Measurements from ENCODE around the gene NDUFA6.
A peak's percentile ranks its signal among the peaks of the same experiment; 100 is the strongest.
"Not testable (repeated sequence)": the region's sequence is repeated elsewhere in the genome, so short reads cannot be mapped to it uniquely, and the experiment has no call there.

NDUFA6 gene

DNA sequence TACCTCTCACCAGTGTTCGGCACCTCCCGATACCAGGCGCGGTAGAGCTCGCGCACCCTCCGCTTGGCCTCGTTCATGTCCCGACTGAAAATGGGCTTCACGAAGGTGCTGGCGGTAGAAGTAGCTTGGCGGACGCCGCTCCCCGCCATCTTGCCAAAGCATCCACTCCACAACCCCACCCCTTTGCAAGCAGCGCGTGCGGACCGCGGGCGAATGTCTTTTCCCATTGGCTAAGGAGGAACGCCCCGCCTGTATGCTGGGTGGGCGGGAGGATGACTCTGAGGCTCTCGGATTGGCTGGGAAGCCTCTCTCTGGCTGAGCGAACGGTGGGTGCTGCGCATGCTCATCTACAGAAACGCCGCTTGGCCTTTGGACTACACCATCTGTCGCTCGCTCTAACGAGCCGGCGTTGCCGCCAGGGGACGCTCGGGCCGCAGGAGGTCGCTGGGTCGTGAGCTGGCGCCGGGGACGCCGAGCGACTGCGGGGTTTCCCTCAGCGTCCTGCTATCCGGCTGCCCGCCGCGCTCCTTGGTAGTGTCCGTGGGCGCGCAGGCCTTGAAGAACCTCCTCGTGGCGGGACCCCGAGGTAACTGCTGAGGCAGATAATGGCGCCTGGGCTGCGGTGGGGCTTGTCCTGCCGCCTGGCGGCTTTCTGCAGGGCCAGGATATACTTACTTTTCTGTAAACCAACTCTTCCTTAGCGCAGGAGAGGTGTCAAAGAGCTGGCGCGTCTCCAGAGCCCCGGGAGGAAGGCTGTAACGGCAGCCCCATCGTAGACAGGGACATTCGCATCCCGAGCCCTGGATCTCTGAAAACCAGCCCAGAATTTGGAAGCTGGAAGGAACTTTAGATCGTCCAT, at the start of gene NDUFA6:
Gene NDUFA6, minus strand, starts transcription at position 177 of the 859 bp plus-strand sequence. Its CDS starts 28 bp downstream, at position 149.
- DNase-seq = peak; percentile 92 to 98

GRCh38 chr22:42140153-42140552, 49.6 kb upstream of the NDUFA6 start:
- DNase-seq = not testable (repeated sequence)

DNA sequence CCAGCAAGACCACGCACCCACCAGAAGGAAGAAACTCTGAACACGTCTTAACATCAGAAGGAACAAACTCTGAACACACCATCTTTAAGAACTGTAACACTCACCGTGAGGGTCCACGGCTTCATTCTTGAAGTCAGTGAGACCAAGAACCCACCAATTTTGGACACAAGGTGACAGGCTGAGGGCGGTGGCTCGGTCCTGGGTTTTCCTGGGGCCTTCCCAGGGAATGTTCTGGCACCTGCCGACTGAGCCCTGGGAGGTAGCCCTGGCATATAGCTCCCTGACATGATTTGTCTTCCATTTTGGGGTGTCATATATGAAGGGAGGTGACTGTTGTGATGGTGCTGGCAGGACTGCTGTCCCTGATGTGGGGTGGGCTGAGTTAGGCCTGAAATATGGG, 48.9 kb upstream of the NDUFA6 start:
- not testable (repeated sequence) for DNase-seq

- DNase-seq = no peak
These were observed 48.4 kb upstream of the NDUFA6 start for GRCh38 chr22:42138972-42139371.

GRCh38 chr22:42138122-42138770, 47.7 kb upstream of the NDUFA6 start:
- no peak for DNase-seq

- DNase-seq = not testable (repeated sequence)
These were observed 45.1 kb upstream of the NDUFA6 start for GRCh38 chr22:42135688-42136087.

DNA sequence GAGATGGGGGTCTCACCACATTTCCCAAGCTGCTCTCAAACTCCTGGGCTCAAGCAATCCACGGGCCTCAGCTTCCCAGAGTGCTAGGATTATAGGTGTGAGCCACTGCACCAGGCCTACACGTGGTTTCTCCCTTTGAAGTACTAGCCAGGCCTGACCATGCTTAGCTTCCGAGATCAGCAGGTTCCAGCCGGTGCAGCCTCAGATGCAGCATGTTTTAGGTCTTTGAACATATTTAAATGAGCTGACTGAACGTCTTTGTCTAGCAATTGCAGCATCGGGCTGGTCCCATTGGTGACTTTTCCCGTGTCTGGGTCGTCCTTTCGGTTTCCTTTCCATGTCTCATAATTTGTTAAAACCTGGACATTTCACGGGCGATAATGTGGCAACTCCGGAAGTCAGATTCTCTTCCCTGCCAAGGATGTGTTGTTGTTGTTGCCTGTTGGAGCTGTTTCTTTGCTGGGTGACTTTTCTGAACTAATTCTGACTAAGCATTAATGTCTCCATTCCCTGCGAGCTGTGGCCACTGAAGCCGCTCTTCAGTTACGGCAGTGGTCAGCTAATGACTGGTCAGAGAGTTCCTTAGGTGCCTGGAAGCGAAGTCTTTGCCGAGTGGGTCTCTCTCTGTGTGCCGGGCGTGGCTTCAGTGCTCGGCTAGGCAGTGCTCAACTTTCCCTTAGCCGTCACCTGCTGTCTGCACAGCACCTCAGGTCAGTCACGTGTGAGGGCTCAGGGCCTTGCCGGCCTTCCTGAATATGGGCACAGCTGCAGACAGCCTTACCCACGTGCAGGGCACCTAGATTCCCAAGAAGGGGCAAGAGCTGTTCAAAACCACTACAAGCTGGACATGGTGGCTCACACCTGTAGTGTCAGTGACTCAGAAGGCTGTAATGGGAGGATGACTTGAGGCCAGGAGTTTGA, 43.8 kb upstream of the NDUFA6 start:
- no peak for DNase-seq

DNA sequence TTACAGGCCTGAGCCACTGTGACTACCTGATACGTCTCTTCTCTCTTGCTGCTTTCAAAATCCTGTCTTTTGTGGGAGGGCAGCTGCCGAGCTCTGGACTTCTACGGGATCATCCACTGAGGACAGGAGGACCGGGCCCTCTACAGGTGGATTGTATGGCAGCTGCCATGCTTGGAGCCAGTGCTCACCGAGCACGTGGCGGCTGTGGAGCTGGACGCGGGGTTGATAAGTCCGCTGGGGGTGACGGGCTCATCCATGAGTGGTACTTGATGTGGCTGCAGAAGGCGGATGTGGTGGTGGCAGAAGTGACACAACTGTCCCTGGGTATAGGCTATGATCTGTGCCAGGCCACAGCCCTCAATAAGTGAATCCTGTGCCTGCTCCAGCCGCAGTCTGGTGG, 41.9 kb upstream of the NDUFA6 start:
- DNase-seq = no peak

DNA sequence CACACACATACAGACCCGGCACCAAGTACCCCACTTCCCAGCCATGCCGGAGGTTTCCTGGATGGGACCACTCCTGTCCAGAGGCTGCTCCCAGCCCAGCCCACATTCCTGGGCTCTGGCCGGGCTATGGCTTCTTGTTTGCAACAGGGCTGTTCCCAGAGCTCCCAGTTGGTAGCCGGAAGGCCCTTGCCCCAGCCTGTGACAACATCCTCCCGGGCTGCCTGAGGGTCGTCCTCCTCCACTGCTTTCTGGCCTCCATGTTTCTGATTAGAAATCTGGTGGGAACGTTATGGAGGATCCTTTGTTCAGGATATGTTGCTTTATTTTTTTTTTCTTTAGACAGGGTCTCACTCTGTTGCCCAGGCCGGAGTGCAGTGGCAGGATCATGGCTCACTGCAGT, 41.0 kb upstream of the NDUFA6 start:
- no peak for DNase-seq

- not testable (repeated sequence) for DNase-seq
These were observed 40.3 kb upstream of the NDUFA6 start, which contains the start of gene CYP2D6 for GRCh38 chr22:42130639-42131431. TSS of gene CYP2D6 (minus strand) at chr22:42130810. CDS start at chr22:42130791, 19 bp downstream.

DNA sequence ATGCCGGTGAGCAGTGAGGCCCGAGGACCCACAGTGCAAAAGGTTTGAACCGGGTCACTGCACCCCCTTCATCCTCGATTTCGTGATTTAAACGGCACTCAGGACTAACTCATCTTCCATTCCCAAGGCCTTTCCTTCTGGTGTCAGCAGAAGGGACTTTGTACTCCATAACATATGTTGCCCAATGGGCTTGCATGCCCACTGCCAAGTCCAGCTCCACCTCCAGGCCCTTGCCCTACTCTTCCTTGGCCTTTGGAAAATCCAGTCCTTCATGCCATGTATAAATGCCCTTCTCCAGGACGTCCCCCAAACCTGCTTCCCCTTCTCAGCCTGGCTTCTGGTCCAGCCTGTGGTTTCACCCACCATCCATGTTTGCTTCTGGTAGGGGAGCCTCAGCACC, 39.6 kb upstream of the NDUFA6 start:
- DNase-seq = not testable (repeated sequence)

- DNase-seq = not testable (repeated sequence)
These were observed 38.5 kb upstream of the NDUFA6 start for GRCh38 chr22:42128776-42129694.

DNA sequence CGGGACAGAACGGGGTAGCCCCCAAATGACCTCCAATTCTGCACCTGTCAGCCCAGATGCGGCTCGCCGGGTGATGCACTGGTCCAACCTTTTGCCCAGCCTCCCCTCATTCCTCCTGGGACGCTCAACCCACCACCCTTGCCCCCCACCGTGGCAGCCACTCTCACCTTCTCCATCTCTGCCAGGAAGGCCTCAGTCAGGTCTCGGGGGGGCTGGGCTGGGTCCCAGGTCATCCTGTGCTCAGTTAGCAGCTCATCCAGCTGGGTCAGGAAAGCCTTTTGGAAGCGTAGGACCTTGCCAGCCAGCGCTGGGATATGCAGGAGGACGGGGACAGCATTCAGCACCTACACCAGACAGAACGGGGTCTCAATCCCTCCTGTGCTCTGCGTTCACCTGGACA, 37.4 kb upstream of the NDUFA6 start:
- not testable (repeated sequence) for DNase-seq

- no peak for DNase-seq
These were observed 37.0 kb upstream of the NDUFA6 start for GRCh38 chr22:42127606-42128005.

- not testable (repeated sequence) for DNase-seq
These were observed 33.0 kb upstream of the NDUFA6 start for GRCh38 chr22:42123529-42123928.

DNA sequence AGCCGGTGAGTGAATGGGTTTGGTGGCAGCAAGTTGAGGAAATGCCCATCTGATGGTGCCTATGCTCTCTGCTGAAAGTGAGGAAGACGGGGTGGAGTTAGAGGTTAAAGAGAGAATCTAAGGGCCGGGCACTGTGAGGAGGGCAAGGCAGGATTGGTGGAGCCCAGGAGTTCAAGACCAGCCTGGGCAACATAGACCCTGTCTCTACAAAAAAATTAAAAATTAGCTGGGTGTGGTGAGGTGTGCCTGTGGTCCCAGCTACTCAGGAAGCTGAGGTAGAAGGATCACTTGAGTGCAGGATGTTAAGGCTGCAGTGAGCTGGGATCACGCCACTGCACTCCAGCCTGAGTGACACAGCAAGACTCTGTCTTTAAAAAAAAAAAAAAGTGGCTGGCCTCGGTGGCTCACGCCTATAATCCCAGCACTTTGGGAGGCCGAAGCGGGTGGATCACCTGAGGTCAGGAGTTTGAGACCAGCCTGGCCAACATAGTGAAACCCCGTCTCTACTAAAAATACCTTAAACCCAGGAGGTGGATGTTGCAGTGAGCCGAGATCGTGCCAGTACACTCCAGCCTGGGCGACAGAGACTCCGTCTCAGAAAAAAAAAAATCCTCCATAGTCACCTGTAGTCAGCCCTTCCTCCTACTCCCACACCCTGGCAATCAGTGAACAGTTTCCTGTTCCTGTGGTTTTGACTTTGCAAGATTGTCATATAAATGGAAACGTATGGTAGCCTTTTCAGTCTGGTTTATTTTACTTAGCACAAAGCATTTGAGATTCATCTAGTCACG, 29.9 kb upstream of the NDUFA6 start:
- not testable (repeated sequence) for DNase-seq

DNA sequence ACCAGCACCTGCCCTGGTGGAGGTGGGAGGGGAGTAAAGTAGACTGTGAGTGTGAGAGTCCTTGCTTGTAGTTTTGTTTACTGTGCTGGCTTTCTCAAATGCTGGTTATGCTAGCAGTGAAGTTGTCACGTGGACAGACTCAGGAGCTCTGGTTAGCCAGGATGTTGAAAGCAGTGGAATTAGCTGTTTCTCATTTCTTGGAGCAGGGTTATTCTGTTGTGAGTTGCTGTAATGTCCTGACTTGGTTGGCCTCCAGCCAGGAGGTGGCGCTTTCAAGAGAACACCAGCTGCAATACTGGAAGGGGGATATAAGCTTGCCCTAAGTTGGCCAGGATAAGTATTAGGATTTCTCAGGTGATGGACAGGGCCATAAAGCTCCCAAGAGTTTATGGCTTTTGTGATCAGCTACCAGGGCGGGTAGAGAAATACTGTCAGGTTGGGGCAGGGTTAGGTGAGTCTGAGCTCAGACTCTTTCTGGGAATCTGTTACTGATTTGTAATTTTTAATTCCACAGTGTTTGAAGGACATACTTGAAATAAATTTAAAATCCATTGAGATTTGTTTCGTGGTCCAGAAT, 26.4 kb upstream of the NDUFA6 start:
- DNase-seq = no peak

DNA sequence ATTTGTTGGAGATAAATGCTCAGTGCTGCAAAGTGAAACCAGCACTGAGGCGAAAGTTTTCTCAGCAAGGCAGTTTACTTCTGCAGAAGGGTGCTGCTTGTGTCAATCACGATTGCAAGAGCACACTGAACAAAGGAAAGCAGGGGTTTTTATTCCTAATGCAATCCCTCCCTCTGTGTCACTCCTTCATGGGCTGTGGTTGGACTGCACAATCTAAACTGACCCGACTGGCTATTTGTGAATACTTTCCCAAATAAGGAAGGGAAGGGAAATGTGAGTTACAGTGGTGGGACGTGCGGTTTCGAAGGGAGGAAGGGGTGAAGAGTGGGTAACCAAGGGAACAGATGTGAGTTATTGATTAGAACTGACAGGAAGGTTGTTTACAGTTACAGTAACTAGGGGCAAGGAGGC, 24.9 kb upstream of the NDUFA6 start:
- DNase-seq = not testable (repeated sequence)

GRCh38 chr22:42114721-42115120, 24.1 kb upstream of the NDUFA6 start:
- DNase-seq = no peak

DNA sequence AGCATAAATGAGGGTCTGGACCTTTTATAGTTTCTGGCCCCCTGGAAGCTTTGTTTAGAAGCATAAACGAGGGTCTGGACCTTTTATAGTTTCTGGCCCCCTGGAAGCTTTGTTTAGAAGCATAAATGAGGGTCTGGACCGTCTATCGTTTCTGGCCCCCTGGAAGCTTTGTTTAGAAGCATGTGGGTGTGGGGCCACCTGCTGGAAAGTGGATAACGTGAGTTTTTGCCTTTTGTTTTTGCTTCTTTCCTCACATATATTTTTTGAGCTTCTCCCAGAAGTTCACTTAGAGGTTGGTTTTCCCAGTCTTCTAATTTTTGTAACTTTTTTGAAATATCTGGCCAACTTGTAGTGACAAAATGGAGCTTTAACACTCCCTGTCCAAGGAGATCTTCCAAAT, 22.2 kb upstream of the NDUFA6 start:
- DNase-seq = not testable (repeated sequence)

Data from SW 1271 (cell line).